HCT116 (cell line): ENCODE measurements around the gene FLNC.

Experiments
- ATF3 ChIP-seq: IDR thresholded peaks from 2 replicates; pipeline ENCODE4 v1.6.1; 2012
- CTCF ChIP-seq, 3 experiments: fragments of 200-600 bp in 1 of 3; sonication (generic) in 1 of 3; IDR thresholded peaks in 2 of 3; conservative IDR thresholded peaks in 1 of 3; 2 replicates each; pipeline ENCODE4 v1.5.1; 2012 to 2017; ENCODE audit warnings: low read depth in 2 of 3, low read length in 2 of 3, antibody characterized with exemption in 1 of 3, borderline replicate concordance in 1 of 3, control low read depth in 1 of 3, mild to moderate bottlenecking in 1 of 3, mixed read lengths in 1 of 3, mixed run types in 1 of 3, moderate library complexity in 1 of 3; ENCODE audit not compliant: insufficient read depth in 1 of 3
- EZH2 ChIP-seq: fragments of 200-600 bp; sonication (generic); IDR thresholded peaks from 2 replicates; pipeline ENCODE4 v1.6.1; 2017; ENCODE audit warnings: antibody characterized with exemption, mixed run types
- EZH2phosphoT487 ChIP-seq: fragments of 200-600 bp; IDR thresholded peaks from 2 replicates; pipeline ENCODE4 v1.6.1; 2018; ENCODE audit warnings: antibody characterized with exemption, borderline replicate concordance
- MAX ChIP-seq: IDR thresholded peaks from 2 replicates; pipeline ENCODE4 v1.6.1; 2012
- POLR2A ChIP-seq: IDR thresholded peaks from 2 replicates; pipeline ENCODE4 v1.7.0; 2011; ENCODE audit warnings: borderline replicate concordance; ENCODE audit not compliant: insufficient read depth, insufficient read length; ENCODE audit errors: extremely low read depth
- RAD21 ChIP-seq: IDR thresholded peaks from 2 replicates; pipeline ENCODE4 v1.6.1; 2012; ENCODE audit warnings: low read depth, mild to moderate bottlenecking
- REST ChIP-seq: IDR thresholded peaks from 2 replicates; pipeline ENCODE4 v1.6.1; 2012; ENCODE audit warnings: low read depth
- SIN3A ChIP-seq: IDR thresholded peaks from 2 replicates; pipeline ENCODE4 v1.6.1; 2012; ENCODE audit warnings: low read depth
- SRF ChIP-seq: IDR thresholded peaks from 2 replicates; pipeline ENCODE4 v1.6.1; 2012; ENCODE audit warnings: low read depth
- YY1 ChIP-seq: IDR thresholded peaks from 2 replicates; pipeline ENCODE4 v1.6.1; 2011; ENCODE audit warnings: low read length, low read depth, moderate library complexity, mild to moderate bottlenecking; ENCODE audit not compliant: insufficient replicate concordance; ENCODE audit errors: extremely low read depth
- ZBTB33 ChIP-seq: IDR thresholded peaks from 2 replicates; pipeline ENCODE4 v1.6.1; 2011; ENCODE audit warnings: mild to moderate bottlenecking, low read length, moderate library complexity; ENCODE audit not compliant: insufficient replicate concordance; ENCODE audit errors: extremely low read depth
- ZNF274 ChIP-seq: fragments of 200-500 bp; sonication (Bioruptor generic); IDR thresholded peaks from 2 replicates; pipeline ENCODE4 v1.6.1; 2014; ENCODE audit warnings: mild to moderate bottlenecking, low read depth, low read length, inconsistent platforms

- TF ChIP-seq SIN3A (no peak), CTCF (IDR thresholded peaks at IDR 0.05 in 2 of 3, conservative IDR thresholded peaks at IDR 0.05 in 1 of 3; ENCODE audit: borderline replicate concordance in 1 of 3, insufficient read depth in 1 of 3, low read depth in 2 of 3, low read length in 2 of 3) (no peak), REST (no peak), ATF3 (no peak), ZBTB33 (no peak), MAX (no peak), EZH2phosphoT487 (no peak), RAD21 (no peak), POLR2A (no peak), ZNF274 (no peak), SRF (no peak), EZH2 (no peak), YY1 (no peak)
Observed at GRCh38 chr7:128847721-128848211, 17.6 kb downstream of the FLNC start.
